Stimulated activated CD4-positive, alpha-beta T cell treated with anti-CD3 and anti-CD28 coated beads, Interleukin-1b, Interleukin-23, amount 100 ng/mL, for 1 hour (primary cell): ENCODE data around the gene ARHGAP15.

Source experiments
- DNase-seq, 2 donors: peaks; one replicate each; pipeline ENCODE4 v3.0.0-alpha.2; 2020; ENCODE audit warnings: low read depth in 2 of 2

The ARHGAP15 gene

GRCh38 chr2:143632751-143633374 is 503.6 kb downstream of the ARHGAP15 start:
- no peak for DNase-seq

GRCh38 chr2:143633419-143633818 is 504.2 kb downstream of the ARHGAP15 start:
- DNase-seq = no peak

- DNase-seq = no peak
These were observed 506.1 kb downstream of the ARHGAP15 start for GRCh38 chr2:143635302-143635701.

- no peak for DNase-seq
These were observed 506.7 kb downstream of the ARHGAP15 start for GRCh38 chr2:143635936-143636335.

- DNase-seq = no peak
These were observed 511.6 kb downstream of the ARHGAP15 start for GRCh38 chr2:143640826-143641225.

- no peak for DNase-seq
These were observed 516.9 kb downstream of the ARHGAP15 start for GRCh38 chr2:143645921-143646645.

- no peak for DNase-seq
These were observed 520.1 kb downstream of the ARHGAP15 start for GRCh38 chr2:143649226-143649740.

- no peak for DNase-seq
These were observed 523.5 kb downstream of the ARHGAP15 start for GRCh38 chr2:143652692-143653091.

GRCh38 chr2:143668234-143668633 is 539.0 kb downstream of the ARHGAP15 start:
- DNase-seq = no peak

GRCh38 chr2:143674051-143674450 is 544.8 kb downstream of the ARHGAP15 start:
- no peak for DNase-seq

- DNase-seq = no peak
These were observed 545.8 kb downstream of the ARHGAP15 start for GRCh38 chr2:143675021-143675420.

- no peak for DNase-seq
These were observed 550.4 kb downstream of the ARHGAP15 start for GRCh38 chr2:143679617-143680016.

GRCh38 chr2:143680885-143681405 is 551.7 kb downstream of the ARHGAP15 start:
- no peak for DNase-seq

- no peak for DNase-seq
These were observed 553.3 kb downstream of the ARHGAP15 start for GRCh38 chr2:143682436-143683055.

GRCh38 chr2:143683977-143684376 is 554.8 kb downstream of the ARHGAP15 start:
- DNase-seq = no peak

- DNase-seq = no peak
These were observed 555.5 kb downstream of the ARHGAP15 start for GRCh38 chr2:143684551-143685320.

- no peak for DNase-seq
These were observed 556.3 kb downstream of the ARHGAP15 start for GRCh38 chr2:143685421-143686078.

- no peak for DNase-seq
These were observed 557.5 kb downstream of the ARHGAP15 start for GRCh38 chr2:143686585-143687164.

- no peak for DNase-seq
These were observed 559.0 kb downstream of the ARHGAP15 start for GRCh38 chr2:143688248-143688647.

GRCh38 chr2:143688815-143689214 is 559.6 kb downstream of the ARHGAP15 start:
- DNase-seq = no peak

GRCh38 chr2:143689541-143689940 is 560.3 kb downstream of the ARHGAP15 start:
- no peak for DNase-seq
